Stomach (tissue), 4 donors: Measurements from ENCODE around the gene FBXL14.

Experiments used
- EP300 ChIP-seq: sonication (generic); formaldehyde crosslinking; IDR thresholded peaks from one replicate; pipeline ENCODE4 v1.6.1; 2017; ENCODE audit warnings: antibody characterized with exemption
- POLR2A ChIP-seq, 4 donors: fragments of 450-650 bp; IDR thresholded peaks; one replicate each; pipeline ENCODE4 v1.6.1; 2016; ENCODE audit warnings: antibody characterized with exemption in 4 of 4, control low read depth in 2 of 4, mild to moderate bottlenecking in 1 of 4, moderate library complexity in 1 of 4
- POLR2AphosphoS5 ChIP-seq, 3 donors: sonication (generic); formaldehyde crosslinking; IDR thresholded peaks; one replicate each; pipeline ENCODE4 v1.6.1; 2016; ENCODE audit warnings: antibody characterized with exemption in 3 of 3
- TF ChIP-seq, protein P1 (sequence below), 7 experiments: fragments of 450-650 bp in 4 of 7; fragments of 200-600 bp in 3 of 7; sonication (generic) in 3 of 7; IDR thresholded peaks; one replicate each; pipeline ENCODE4 v1.5.1; 2016 to 2019; ENCODE audit warnings: antibody characterized with exemption in 7 of 7, control low read depth in 2 of 7, mild to moderate bottlenecking in 1 of 7

DNA sequence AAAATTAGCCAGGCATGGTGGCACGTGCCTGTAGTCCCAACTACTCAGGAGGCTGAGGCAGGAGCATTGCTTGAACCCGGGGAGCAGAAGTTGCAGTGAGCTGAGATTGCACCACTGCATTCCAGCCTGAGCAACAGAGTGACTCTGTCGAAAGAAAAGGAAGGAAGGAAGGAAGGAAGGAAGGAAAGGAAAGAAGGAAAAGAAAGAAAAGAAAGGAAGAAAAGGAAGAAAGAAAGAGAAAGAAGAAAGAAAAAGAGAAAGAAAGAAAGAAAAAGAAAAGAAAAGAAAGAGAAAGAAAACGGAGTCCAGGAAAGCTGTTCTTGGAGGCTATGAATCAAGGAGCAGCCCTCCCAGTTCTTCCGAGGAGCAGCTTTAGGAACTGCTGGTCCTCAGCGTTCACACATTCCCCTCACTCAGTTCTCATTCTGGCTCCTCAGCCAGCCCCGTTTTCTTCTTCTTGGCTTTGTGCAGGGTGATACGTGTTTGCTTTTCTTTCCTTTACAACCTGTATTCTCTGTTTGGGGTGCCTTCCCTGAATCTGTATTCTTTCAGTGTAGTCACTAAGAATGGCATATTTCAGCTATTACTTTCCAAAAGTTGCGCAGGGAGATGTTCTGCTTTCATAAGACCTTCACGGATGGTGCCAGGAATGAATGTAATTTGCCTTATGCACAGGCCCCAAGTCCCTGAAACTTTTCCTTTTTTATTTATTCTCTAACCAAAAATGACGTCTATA is 12.2 kb downstream of the FBXL14 start:
- TF ChIP-seq, protein P1, sequence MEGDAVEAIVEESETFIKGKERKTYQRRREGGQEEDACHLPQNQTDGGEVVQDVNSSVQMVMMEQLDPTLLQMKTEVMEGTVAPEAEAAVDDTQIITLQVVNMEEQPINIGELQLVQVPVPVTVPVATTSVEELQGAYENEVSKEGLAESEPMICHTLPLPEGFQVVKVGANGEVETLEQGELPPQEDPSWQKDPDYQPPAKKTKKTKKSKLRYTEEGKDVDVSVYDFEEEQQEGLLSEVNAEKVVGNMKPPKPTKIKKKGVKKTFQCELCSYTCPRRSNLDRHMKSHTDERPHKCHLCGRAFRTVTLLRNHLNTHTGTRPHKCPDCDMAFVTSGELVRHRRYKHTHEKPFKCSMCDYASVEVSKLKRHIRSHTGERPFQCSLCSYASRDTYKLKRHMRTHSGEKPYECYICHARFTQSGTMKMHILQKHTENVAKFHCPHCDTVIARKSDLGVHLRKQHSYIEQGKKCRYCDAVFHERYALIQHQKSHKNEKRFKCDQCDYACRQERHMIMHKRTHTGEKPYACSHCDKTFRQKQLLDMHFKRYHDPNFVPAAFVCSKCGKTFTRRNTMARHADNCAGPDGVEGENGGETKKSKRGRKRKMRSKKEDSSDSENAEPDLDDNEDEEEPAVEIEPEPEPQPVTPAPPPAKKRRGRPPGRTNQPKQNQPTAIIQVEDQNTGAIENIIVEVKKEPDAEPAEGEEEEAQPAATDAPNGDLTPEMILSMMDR (IDR thresholded peaks at IDR 0.05) = no peak
- TF ChIP-seq POLR2A (IDR thresholded peaks at IDR 0.05) (no peak), EP300 (no peak), POLR2AphosphoS5 (IDR thresholded peaks at IDR 0.05) (no peak)
